SU-DHL-6 (cell line): ENCODE data around the gene CEP20.

Experiments
- H2AFZ ChIP-seq: fragments of 200-600 bp; sonication (generic); 2 replicates; pipeline ENCODE4 v1.6.1; 2014; ENCODE audit warnings: low read depth, mild to moderate bottlenecking, moderate library complexity, mixed read lengths, antibody characterized with exemption, low read length; ENCODE audit not compliant: severe bottlenecking
- H3F3A ChIP-seq: fragments of 200-600 bp; shearing (Covaris generic); 2 replicates; pipeline ENCODE4 v1.6.0; 2016; ENCODE audit warnings: antibody characterized with exemption, mild to moderate bottlenecking; ENCODE audit not compliant: insufficient read depth
- H3K27ac ChIP-seq: fragments of 200-600 bp; sonication (generic); 2 replicates; pipeline ENCODE4 v1.5.1; 2016; ENCODE audit warnings: low read depth, mild to moderate bottlenecking, low read length, moderate library complexity, mixed read lengths
- H3K27me3 ChIP-seq: fragments of 200-600 bp; sonication (generic), shearing (Covaris generic); 2 replicates; pipeline ENCODE4 v1.6.0; 2014; ENCODE audit warnings: mild to moderate bottlenecking, low read length
- H3K36me3 ChIP-seq: fragments of 200-600 bp; sonication (generic); 2 replicates; pipeline ENCODE4 v1.6.1; 2014; ENCODE audit warnings: mild to moderate bottlenecking, low read length, mixed read lengths
- H3K4me2 ChIP-seq: fragments of 300-600, 200-600 bp; shearing (Covaris generic), sonication (generic); 2 replicates; pipeline ENCODE4 v1.6.0; 2014; ENCODE audit warnings: low read length, low read depth, mild to moderate bottlenecking; ENCODE audit not compliant: poor library complexity, severe bottlenecking
- H3K4me3 ChIP-seq: fragments of 200-600 bp; sonication (generic); 2 replicates; pipeline ENCODE4 v1.5.1; 2014; ENCODE audit warnings: antibody characterized with exemption, low read length, mild to moderate bottlenecking, mixed read lengths; ENCODE audit not compliant: insufficient read depth, poor library complexity, severe bottlenecking
- H3K79me2 ChIP-seq: fragments of 200-600 bp; sonication (generic); 2 replicates; pipeline ENCODE4 v1.6.1; 2014; ENCODE audit warnings: mild to moderate bottlenecking, low read length, moderate library complexity; ENCODE audit not compliant: insufficient read depth
- H3K9ac ChIP-seq: fragments of 200-600 bp; sonication (generic); 2 replicates; pipeline ENCODE4 v1.7.0; 2014; ENCODE audit warnings: mild to moderate bottlenecking, low read length
- H3K9me2 ChIP-seq: fragments of 200-600 bp; sonication (generic); replicated peaks from 2 replicates; pipeline ENCODE4 v1.6.1; 2014; ENCODE audit warnings: low read length; ENCODE audit not compliant: insufficient read depth
- H3K9me3 ChIP-seq: fragments of 200-600 bp; sonication (generic); 2 replicates; pipeline ENCODE4 v1.6.1; 2014; ENCODE audit warnings: low read length, mixed read lengths; ENCODE audit not compliant: insufficient read depth
- H4K20me1 ChIP-seq: fragments of 200-600 bp; sonication (generic); 2 replicates; pipeline ENCODE4 v1.6.1; 2014; ENCODE audit warnings: low read depth, mild to moderate bottlenecking, antibody characterized with exemption, low read length, moderate library complexity, mixed read lengths
- CTCF ChIP-seq: fragments of 200-600 bp; sonication (generic); IDR thresholded peaks from one replicate; pipeline ENCODE4 v1.5.1; 2017; ENCODE audit warnings: antibody characterized with exemption, mild to moderate bottlenecking, low read length, moderate library complexity; ENCODE audit not compliant: insufficient read depth, poor library complexity, severe bottlenecking
- EZH2phosphoT487 ChIP-seq: fragments of 200-600 bp; sonication (generic), shearing (Covaris generic); conservative IDR thresholded peaks from 2 replicates; pipeline ENCODE4 v1.6.1; 2018; ENCODE audit warnings: mild to moderate bottlenecking, antibody characterized with exemption, low read length, moderate library complexity, mixed read lengths

CEP20 gene

DNA sequence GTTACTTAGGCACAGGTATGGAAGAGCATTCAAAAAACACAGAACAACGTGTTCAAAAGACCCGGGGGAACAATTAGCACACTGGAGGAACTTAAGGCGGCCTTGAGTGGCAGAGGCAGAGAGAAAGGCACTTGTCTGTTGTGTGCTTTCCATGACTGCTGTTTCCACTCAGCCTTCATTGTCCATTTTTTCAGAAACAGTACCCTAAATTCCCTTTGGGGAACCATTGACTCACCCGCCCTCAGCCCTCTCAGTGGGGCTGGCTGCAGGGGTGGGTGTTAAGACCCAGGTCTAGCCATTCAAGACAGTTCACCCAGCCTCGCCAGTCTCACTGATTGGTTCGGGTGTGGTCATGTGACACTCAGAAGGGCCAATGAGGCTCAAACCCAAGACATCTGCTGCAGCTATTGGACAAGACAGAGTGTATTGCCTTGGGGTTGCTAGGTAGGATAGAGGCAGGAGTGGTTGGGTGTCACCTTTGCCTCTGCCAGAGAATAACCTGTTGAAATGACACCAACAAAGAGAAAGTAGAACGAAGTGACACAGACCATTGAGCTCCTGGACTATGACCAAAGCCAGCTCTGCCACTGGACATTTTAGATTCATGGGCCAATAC is 19.6 kb upstream of the CEP20 start:
- no peaks in the 10 kb centered on the region for H4K20me1 ChIP-seq
- H3K79me2 ChIP-seq: no peaks in the 10 kb centered on the region
- peak overlapping the region; percentile 47 for H3K4me2 ChIP-seq
- no peaks in the 10 kb centered on the region for H3K9me3 ChIP-seq
- no peak overlapping the region; the same call in 1 of the 2 replicates for H3K9ac ChIP-seq
- H3K9me2 ChIP-seq: no peaks in the 10 kb centered on the region
- H3K27ac ChIP-seq: no peak overlapping the region
- no peaks in the 10 kb centered on the region for H3K27me3 ChIP-seq
- no peaks in the 10 kb centered on the region for H3K36me3 ChIP-seq
- no peaks in the 10 kb centered on the region for H3F3A ChIP-seq
- TF ChIP-seq CTCF (no peak), EZH2phosphoT487 (no peak)
- peak overlapping the region; percentile 89 for H2AFZ ChIP-seq
- peak overlapping the region; percentile 24 for H3K4me3 ChIP-seq

DNA sequence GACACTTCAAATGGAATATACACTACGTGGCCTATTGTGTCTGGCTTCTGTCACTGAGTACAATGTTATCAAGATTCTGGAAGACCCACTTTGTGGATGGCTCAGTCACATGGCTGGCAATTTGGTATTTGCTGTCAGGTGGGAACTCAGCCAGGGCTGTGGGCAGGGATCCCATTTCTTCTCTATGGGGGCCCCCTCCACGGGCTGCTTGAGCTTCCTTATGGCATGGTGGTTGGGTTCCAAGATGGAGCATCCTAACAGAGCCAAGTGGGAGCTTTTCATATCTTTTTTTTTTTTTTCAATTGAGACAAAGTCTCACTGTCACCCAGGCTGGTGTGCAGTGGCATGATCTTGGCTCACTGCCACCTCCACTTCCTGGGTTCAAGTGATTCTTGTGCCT is 18.0 kb upstream of the CEP20 start:
- Histone ChIP-seq H4K20me1 (no peaks in the 10 kb centered on the region), H3K36me3 (no peaks in the 10 kb centered on the region), H2AFZ (no peak overlapping the region), H3K4me3 (no peak overlapping the region), H3K79me2 (no peaks in the 10 kb centered on the region), H3F3A (no peaks in the 10 kb centered on the region), H3K27me3 (no peaks in the 10 kb centered on the region), H3K9me2 (no peaks in the 10 kb centered on the region), H3K9ac (no peak overlapping the region), H3K27ac (no peak overlapping the region), H3K9me3 (no peaks in the 10 kb centered on the region), H3K4me2 (no peak overlapping the region)
- TF ChIP-seq CTCF: no peak

- Histone ChIP-seq H3K79me2 (no peaks in the 10 kb centered on the region), H3K4me2 (no peak overlapping the region), H3K9ac (no peak overlapping the region), H3K9me2 (no peaks in the 10 kb centered on the region), H3K27ac (no peak overlapping the region), H2AFZ (no peak overlapping the region), H4K20me1 (no peaks in the 10 kb centered on the region), H3K9me3 (no peaks in the 10 kb centered on the region), H3F3A (no peaks in the 10 kb centered on the region), H3K27me3 (no peaks in the 10 kb centered on the region), H3K4me3 (no peak overlapping the region), H3K36me3 (no peaks in the 10 kb centered on the region)
- TF ChIP-seq EZH2phosphoT487 (no peak), CTCF (no peak)
Measured at GRCh38 chr16:15903960-15904359, 15.6 kb upstream of the CEP20 start.
